Left lung (tissue), 10 donors: ENCODE measurements around the gene SNIP1. TPM values are rescaled to one million over a fixed set of nuclear protein-coding genes. Genes with fewer than 3 reads are reported as not detected.
A peak's percentile ranks its signal among the peaks of the same experiment; 100 is the strongest.

ENCODE experiments used
- ATAC-seq: fragments of 200-7000 bp; cut with Tn5 transposase; one replicate; pipeline ENCODE4 v1.9.1; 2020; ENCODE audit warnings: moderate library complexity
- DNase-seq, 4 donors: peaks; one replicate each; pipeline ENCODE4 v3.0.0-alpha.2; 2013 to 2020
- H3K27ac ChIP-seq, 2 donors: fragments of 200-600 bp; sonication (generic) in 1 of 2; one replicate each; pipeline versions ENCODE4 v1.5.0 to v1.8.0; 2020 to 2021
- H3K27me3 ChIP-seq, 2 donors: fragments of 200-600 bp; sonication (generic) in 1 of 2; one replicate each; pipeline versions ENCODE4 v1.5.0 to v1.8.0; 2020 to 2021
- H3K36me3 ChIP-seq, 2 donors: fragments of 200-600 bp; sonication (generic) in 1 of 2; one replicate each; pipeline versions ENCODE4 v1.5.0 to v1.8.0; 2020 to 2021
- H3K4me1 ChIP-seq, 2 donors: fragments of 200-600 bp; one replicate each; pipeline ENCODE4 v1.8.0; 2021
- H3K4me3 ChIP-seq, 2 donors: fragments of 200-600 bp; sonication (generic) in 1 of 2; one replicate each; pipeline versions ENCODE4 v1.5.0 to v1.8.0; 2020 to 2021; ENCODE audit warnings: mild to moderate bottlenecking in 1 of 2
- H3K9me3 ChIP-seq, 2 donors: fragments of 200-600 bp; sonication (generic) in 1 of 2; one replicate each; pipeline versions ENCODE4 v1.5.0 to v1.8.0; 2020 to 2021
- CTCF ChIP-seq, 2 donors: fragments of 200-600 bp; sonication (generic) in 1 of 2; IDR thresholded peaks; one replicate each; pipeline versions ENCODE4 v1.5.0 to v1.8.0; 2021; ENCODE audit warnings: antibody characterized with exemption in 2 of 2
- intact Hi-C, 2 donors: fragments of 100-400 bp; cut with DNase I; formaldehyde crosslinking; loops; one replicate each; pipeline versions ENCODE4 v1.11.2 to v1.14.2; 2022
- polyA plus RNA-seq, 6 donors: library from polyadenylated mRNA; unstranded; fragments of 120-200 nt; gene quantifications; one replicate each; pipeline ENCODE4 v1.2.1, GENCODE V29; 2013; ENCODE audit not compliant: insufficient read length in 6 of 6
- total RNA-seq, 2 donors: library from RNA; stranded (reverse); fragmentation: NEBNext Ultra II Directional; extraction: Animal tissue kit (Norgen Biotek cat#: 25700); gene quantifications; one replicate each; pipeline ENCODE4 v1.2.1, GENCODE V29; 2021
- donor health status: DM: no; HTN: yes; CAD: no.
- donor health status: DM: no; HTN: no; CAD: no.

The SNIP1 gene
- total and polyA plus RNA-seq, 8 donors: 12.3 to 17.3 (median 13.8) TPM

- H3K9me3 ChIP-seq: no peaks in the 10 kb centered on the region
- H3K27me3 ChIP-seq: no peaks in the 10 kb centered on the region
- DNase-seq (no peak), ATAC-seq (no peak)
- no peak overlapping the region for H3K4me3 ChIP-seq
- H3K4me1 ChIP-seq: peaks cover 1 to 18% of the 10 kb centered on the region in 2 donors
- H3K27ac ChIP-seq: no peak overlapping the region
- intact Hi-C loops: no loop called here
- peaks cover 0 to 14% of the 10 kb centered on the region in 2 donors for H3K36me3 ChIP-seq
- TF ChIP-seq CTCF (IDR thresholded peaks at IDR 0.05): no peak
Measured at GRCh38 chr1:37558411-37558810, 4.3 kb upstream of the SNIP1 start.

DNA sequence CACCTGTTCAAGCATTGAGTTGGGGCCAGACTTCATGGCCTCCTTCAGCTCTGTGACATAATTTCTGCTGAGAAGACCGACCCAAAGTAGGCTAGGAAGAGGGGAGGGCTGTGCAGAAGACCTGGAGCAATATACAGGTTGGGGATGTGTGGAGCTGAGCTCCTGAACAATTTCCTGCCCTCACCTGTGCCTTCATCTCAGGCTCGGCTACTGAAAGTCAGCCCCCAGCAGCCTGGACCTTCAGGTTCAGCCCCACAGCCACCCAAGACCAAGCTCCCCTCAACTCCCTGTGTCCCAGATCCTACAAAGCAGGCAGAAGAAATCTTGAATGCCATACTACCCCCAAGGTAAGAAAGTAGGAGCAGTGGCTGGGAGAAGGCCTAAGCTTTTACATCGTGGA is 3.3 kb upstream of the SNIP1 start:
- peak overlapping the region; percentile 9 to 80 for H3K27ac ChIP-seq
- peak overlapping the region; percentile 30 to 38 for H3K4me3 ChIP-seq
- H3K9me3 ChIP-seq: no peaks in the 10 kb centered on the region
- peaks cover 0 to 6% of the 10 kb centered on the region in 2 donors for H3K36me3 ChIP-seq
- no peak for DNase-seq
- H3K4me1 ChIP-seq: peaks cover 10 to 28% of the 10 kb centered on the region in 2 donors
- intact Hi-C loops: no loop called here
- ATAC-seq: no peak
- H3K27me3 ChIP-seq: no peaks in the 10 kb centered on the region
- TF ChIP-seq CTCF (IDR thresholded peaks at IDR 0.05): no peak

DNA sequence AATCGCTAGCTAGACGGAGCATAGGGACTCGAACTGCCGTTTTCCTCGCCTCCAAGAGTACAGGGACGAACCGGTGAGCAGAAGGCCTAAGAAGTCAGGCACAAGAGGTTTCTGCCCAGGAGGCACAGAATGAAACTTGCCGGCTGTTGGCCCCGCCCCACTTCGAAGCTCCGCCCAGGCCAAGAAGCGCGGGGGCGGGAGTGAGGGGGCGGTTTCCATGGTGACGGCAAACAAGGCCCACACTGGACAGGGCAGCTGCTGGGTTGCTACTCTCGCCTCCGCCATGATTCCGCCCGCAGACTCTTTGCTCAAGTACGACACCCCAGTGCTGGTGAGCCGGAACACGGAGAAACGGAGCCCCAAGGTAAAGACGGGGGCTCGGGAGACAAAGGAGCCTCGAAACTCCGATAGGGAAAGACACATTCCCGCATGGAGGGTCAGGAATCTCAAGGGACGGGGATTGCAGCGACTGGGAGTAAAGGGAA is 2.7 kb upstream of the SNIP1 start, which contains the start of gene DNALI1:
TSS of gene DNALI1 (plus strand) at position 229 of the 485 bp plus-strand sequence. CDS start at position 284, 55 bp downstream.
- H3K4me1 ChIP-seq: peaks cover 10 to 35% of the 10 kb centered on the region in 2 donors
- no peaks in the 10 kb centered on the region for H3K9me3 ChIP-seq
- H3K4me3 ChIP-seq: peak within 1 kb of the TSS; percentile 30 to 38
- peak; percentile 82 to 95 (median 89) for DNase-seq
- peak within 1 kb of the TSS; percentile 9 to 80 for H3K27ac ChIP-seq
- no peak for TF ChIP-seq CTCF (IDR thresholded peaks at IDR 0.05)
- H3K36me3 ChIP-seq: peaks cover 0 to 8% of the 10 kb centered on the region in 2 donors
- intact Hi-C loops: no loop called here
- H3K27me3 ChIP-seq: no peaks in the 10 kb centered on the region
- peak; percentile 96 for ATAC-seq

DNA sequence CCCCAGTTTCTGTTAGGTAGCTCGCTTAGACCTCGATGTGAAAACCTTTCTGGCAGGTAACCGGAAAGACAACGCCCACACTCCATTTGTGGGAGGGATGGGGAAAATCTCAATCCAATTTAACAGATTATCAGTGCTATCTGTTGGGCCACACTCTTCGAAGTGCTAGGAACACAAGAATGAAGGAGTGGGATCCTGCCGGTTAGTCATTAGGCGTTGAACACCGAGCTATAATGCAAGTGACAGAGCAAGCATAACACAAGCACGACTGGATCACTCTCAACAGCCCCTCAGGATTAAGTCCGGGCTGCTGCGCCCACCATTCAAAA is 531 bp downstream of the SNIP1 start:
- Histone ChIP-seq H3K4me1 (peaks cover 10 to 43% of the 10 kb centered on the region in 2 donors), H3K9me3 (no peaks in the 10 kb centered on the region), H3K36me3 (peaks cover 0 to 40% of the 10 kb centered on the region in 2 donors), H3K4me3 (peak overlapping the region; percentile 67 to 98), H3K27ac (peak overlapping the region; percentile 82 to 86), H3K27me3 (no peaks in the 10 kb centered on the region)
- no peak for TF ChIP-seq CTCF (IDR thresholded peaks at IDR 0.05)
- DNase-seq (no peak), ATAC-seq (no peak)
- intact Hi-C loops: no loop called here

- Histone ChIP-seq H3K9me3 (no peaks in the 10 kb centered on the region), H3K4me1 (peaks cover 10 to 29% of the 10 kb centered on the region in 2 donors), H3K27me3 (no peaks in the 10 kb centered on the region), H3K27ac (no peak overlapping the region), H3K4me3 (no peak overlapping the region), H3K36me3 (peaks cover 0 to 80% of the 10 kb centered on the region in 2 donors)
- intact Hi-C loops: no loop called here
- no peak for ATAC-seq
- TF ChIP-seq CTCF (IDR thresholded peaks at IDR 0.05): no peak
- no peak for DNase-seq
Measured at GRCh38 chr1:37549341-37549740, 4.8 kb downstream of the SNIP1 start.
